ENCODE results near the gene HINFP. TPM values are rescaled to one million over a fixed set of nuclear protein-coding genes. Genes with fewer than 3 reads are reported as not detected.

The HINFP gene
- total and polyA plus RNA-seq, 4 donors, result 6.4 to 14.3 (median 8.3) TPM

GRCh38 chr11:119126675-119127268 is 5.4 kb downstream of the HINFP start:
- H3K4me3 ChIP-seq (ENCODE audit: low read depth in 1 of 3, low read length in 3 of 3), result no peak overlapping the region
- peaks cover 6 to 17% (median 12%) of the 10 kb centered on the region in 4 donors for H3K4me1 ChIP-seq (ENCODE audit: control insufficient read depth in 4 of 4, insufficient read depth in 4 of 4, low read length in 3 of 4)
- no peak for DNase-seq (ENCODE audit: low spot score)
- no peaks in the 10 kb centered on the region for H3K27me3 ChIP-seq (ENCODE audit: control insufficient read depth in 4 of 4, insufficient read depth in 4 of 4, low read length in 3 of 4)
- H3K27ac ChIP-seq (ENCODE audit: low read depth in 1 of 2, low read length in 2 of 2), result no peak overlapping the region
- H3K36me3 ChIP-seq (ENCODE audit: control insufficient read depth in 4 of 4, insufficient read depth in 3 of 4, low read depth in 1 of 4, low read length in 3 of 4), result peaks cover 8 to 20% (median 16%) of the 10 kb centered on the region in 4 donors
- no peaks in the 10 kb centered on the region for H3K9me3 ChIP-seq (ENCODE audit: control insufficient read depth in 4 of 4, low read length in 3 of 4)
- peak overlapping the region in 1 of 2 donors; percentile 7 for H3K9ac ChIP-seq (ENCODE audit: low read depth in 1 of 2, low read length in 2 of 2)
- WGBS, result 72% methylated on average over 5 of the region's 5 CpGs
- TF ChIP-seq ATF3 (IDR thresholded peaks at IDR 0.05) (no peak), JUND (IDR thresholded peaks at IDR 0.05) (no peak), YY1 (IDR thresholded peaks at IDR 0.05) (no peak), REST (IDR thresholded peaks at IDR 0.05) (no peak), SP1 (IDR thresholded peaks at IDR 0.05) (no peak), ZBTB33 (IDR thresholded peaks at IDR 0.05) (no peak), GABPA (IDR thresholded peaks at IDR 0.05 in 1 of 2, conservative IDR thresholded peaks at IDR 0.05 in 1 of 2) (no peak), EGR1 (IDR thresholded peaks at IDR 0.05; ENCODE audit: low read depth in 2 of 2) (no peak), FOXA1 (IDR thresholded peaks at IDR 0.05) (no peak), HNF4G (IDR thresholded peaks at IDR 0.05) (no peak), TAF1 (conservative IDR thresholded peaks at IDR 0.05) (no peak), RAD21 (IDR thresholded peaks at IDR 0.05) (no peak), RXRA (IDR thresholded peaks at IDR 0.05) (no peak), CTCF (IDR thresholded peaks at IDR 0.05; ENCODE audit: low read depth, low read length, missing input control) (no peak)

- no peaks in the 10 kb centered on the region for H3K9me3 ChIP-seq (ENCODE audit: control insufficient read depth in 4 of 4, low read length in 3 of 4)
- no peak overlapping the region for H3K4me3 ChIP-seq (ENCODE audit: low read depth in 1 of 3, low read length in 3 of 3)
- H3K4me1 ChIP-seq (ENCODE audit: control insufficient read depth in 4 of 4, insufficient read depth in 4 of 4, low read length in 3 of 4), result peaks cover 0 to 2% (median under 1%) of the 10 kb centered on the region in 4 donors
- no peak overlapping the region for H3K9ac ChIP-seq (ENCODE audit: low read depth in 1 of 2, low read length in 2 of 2)
- DNase-seq (ENCODE audit: low spot score), result no peak
- H3K27ac ChIP-seq (ENCODE audit: low read depth in 1 of 2, low read length in 2 of 2), result no peak overlapping the region
- H3K36me3 ChIP-seq (ENCODE audit: control insufficient read depth in 4 of 4, insufficient read depth in 3 of 4, low read depth in 1 of 4, low read length in 3 of 4), result peaks cover 9 to 40% (median 27%) of the 10 kb centered on the region in 4 donors
- 70% methylated on average over 3 of the region's 3 CpGs for WGBS
- no peaks in the 10 kb centered on the region for H3K27me3 ChIP-seq (ENCODE audit: control insufficient read depth in 4 of 4, insufficient read depth in 4 of 4, low read length in 3 of 4)
- TF ChIP-seq TAF1 (conservative IDR thresholded peaks at IDR 0.05) (no peak), ZBTB33 (IDR thresholded peaks at IDR 0.05) (no peak), EGR1 (IDR thresholded peaks at IDR 0.05; ENCODE audit: low read depth in 2 of 2) (no peak), YY1 (IDR thresholded peaks at IDR 0.05) (no peak), ATF3 (IDR thresholded peaks at IDR 0.05) (no peak), HNF4A (conservative IDR thresholded peaks at IDR 0.05) (no peak), CTCF (IDR thresholded peaks at IDR 0.05; ENCODE audit: low read depth, low read length, missing input control) (no peak), NR2F2 (IDR thresholded peaks at IDR 0.05) (peak; percentile 86), RXRA (IDR thresholded peaks at IDR 0.05) (peak in 1 of 2 donors; percentile 18), MAX (IDR thresholded peaks at IDR 0.05) (no peak), RAD21 (IDR thresholded peaks at IDR 0.05) (peak in 1 of 2 donors; percentile 5), FOXA2 (IDR thresholded peaks at IDR 0.05) (no peak)
Observed at GRCh38 chr11:119130662-119131061, 9.3 kb downstream of the HINFP start.
